ENCODE data around the gene OR2A1.
"Not testable (repeated sequence)": the region's sequence is repeated elsewhere in the genome, so short reads cannot be mapped to it uniquely, and the experiment has no call there.

The OR2A1 gene

GRCh38 chr7:144321677-144322206 is 9.5 kb downstream of the OR2A1 start:
- not testable (repeated sequence) for FAIRE-seq; DNase-seq (ENCODE audit: insufficient read length, low spot score)

- not testable (repeated sequence) for FAIRE-seq; DNase-seq (ENCODE audit: insufficient read length, low spot score)
Observed at GRCh38 chr7:144323359-144323758, 11.1 kb downstream of the OR2A1 start.

- not testable (repeated sequence) for DNase-seq (ENCODE audit: insufficient read length, low spot score); FAIRE-seq
Observed at GRCh38 chr7:144325868-144326267, 13.6 kb downstream of the OR2A1 start.

DNA sequence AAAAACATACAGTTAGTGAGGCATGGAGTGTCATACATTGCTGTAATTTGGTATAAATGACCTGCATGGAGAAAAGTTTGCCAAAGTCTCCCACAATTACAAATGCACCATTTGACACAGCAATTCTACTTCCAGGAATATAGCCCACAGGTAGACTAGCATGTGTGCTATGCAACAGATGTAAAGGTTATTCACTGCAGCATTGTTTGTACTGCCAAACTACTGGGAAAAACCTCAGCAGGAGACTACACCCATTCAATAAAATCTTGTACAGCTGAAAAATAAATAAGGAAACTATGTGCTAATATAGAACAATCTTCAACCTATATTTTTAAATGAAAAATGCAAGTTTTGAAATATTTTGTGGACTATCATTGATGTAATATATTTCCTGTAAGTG is 17.8 kb downstream of the OR2A1 start:
- not testable (repeated sequence) for DNase-seq (ENCODE audit: insufficient read length, low spot score); FAIRE-seq

DNA sequence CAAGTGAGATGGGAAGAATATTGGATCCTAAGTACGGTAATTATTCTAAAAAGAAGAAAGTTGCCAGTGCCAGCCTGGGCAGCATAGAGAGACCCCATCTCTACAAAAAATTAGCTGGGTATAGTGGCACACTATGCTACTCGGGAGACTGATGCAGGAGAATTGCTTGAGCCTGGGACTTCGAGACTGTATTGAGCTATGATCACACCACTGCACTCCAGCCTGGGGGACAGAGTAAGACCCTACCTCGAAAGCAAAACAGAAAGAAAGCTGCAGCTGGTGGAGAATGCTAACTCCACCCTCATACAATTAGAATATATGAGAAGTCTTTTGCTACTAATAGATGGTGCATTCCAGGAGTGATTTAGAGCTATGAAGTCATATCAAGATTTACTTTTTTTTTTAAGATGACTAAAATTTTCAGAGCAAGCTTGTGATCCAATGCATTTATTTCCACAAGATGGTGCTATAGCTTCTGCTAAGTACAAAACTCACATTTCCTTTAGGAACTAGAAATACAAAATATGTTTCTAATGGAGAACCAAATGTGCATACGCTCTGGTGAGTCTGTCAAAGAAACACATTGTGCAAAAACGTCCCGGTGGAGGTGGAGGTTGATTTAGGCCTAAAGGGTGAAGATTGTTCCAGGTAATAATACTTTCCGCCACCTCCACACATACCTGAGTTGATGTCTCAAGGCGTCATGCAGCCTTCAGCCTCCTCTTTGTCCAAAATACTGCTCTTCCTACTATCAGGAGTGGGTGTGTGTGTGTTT is 19.2 kb downstream of the OR2A1 start:
- not testable (repeated sequence) for FAIRE-seq; DNase-seq (ENCODE audit: insufficient read length, low spot score)

DNA sequence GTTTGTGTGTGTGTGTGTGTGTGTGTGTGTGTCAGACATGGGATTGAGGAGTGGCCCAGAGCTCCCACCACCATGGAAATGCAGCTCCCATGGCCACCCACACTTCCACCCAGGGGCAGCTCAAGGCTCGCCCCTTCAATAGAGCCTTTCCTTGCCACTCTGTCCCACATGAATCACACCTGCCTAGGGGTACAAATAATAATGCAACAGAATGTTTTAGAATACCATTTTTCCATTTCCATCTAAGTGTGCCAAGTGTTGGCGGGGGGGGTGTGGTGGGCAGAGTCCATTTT is 19.7 kb downstream of the OR2A1 start:
- DNase-seq (ENCODE audit: insufficient read length, low spot score); FAIRE-seq: not testable (repeated sequence)

DNA sequence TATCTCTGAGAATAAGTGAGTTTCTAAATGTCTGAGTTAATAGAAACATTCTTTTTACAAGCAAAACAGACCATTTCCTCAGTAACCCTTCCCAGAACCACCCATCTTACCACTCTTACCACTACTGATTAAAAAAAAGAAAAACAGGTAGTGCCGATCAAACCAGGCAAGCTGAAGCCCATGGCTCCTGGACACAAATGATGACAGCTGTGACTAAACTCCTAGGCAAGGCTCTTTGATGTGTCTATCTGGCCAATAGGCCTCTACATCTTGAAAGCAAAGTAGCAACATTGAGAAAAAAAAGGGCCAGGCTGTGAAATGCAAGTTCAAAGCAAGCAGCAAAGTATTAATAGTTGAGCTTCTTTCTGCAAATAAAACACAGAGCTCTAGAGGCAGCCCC is 36.4 kb downstream of the OR2A1 start:
- FAIRE-seq; DNase-seq (ENCODE audit: insufficient read length, low spot score): not testable (repeated sequence)

- not testable (repeated sequence) for FAIRE-seq; DNase-seq (ENCODE audit: insufficient read length, low spot score)
Observed at GRCh38 chr7:144351667-144352066, 39.4 kb downstream of the OR2A1 start.

DNA sequence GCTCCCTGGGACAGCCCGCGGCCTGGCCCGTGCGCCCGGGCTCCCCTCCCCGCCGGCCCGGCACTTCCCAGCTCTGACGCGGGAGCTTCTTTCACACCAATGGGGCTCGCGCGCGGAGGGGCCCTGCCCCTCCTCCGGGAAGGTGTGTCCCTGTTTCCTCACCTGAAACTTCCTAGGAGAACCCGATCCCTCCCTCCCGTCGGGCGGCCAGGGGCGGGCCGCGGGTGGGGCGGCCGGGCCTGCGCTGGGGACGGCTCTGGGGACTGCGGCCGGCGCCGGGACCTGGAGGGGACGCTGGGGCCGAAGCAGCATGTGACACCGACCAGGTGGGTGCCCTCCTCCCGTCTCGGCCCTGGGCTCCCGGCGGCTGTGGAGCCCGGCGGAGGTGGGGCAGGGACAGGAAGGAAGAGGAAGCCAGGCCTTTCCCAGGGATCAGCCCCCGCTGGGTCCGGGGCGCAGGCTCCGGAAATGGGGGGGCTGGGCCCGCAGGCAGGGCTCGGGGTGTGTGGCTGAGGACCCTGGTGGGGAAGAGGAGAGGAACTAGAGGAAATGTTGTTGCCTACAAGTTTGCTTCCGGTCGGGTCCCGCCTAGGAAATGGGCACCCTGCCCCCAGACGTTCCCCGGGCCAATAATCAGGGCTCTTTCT is 43.1 kb downstream of the OR2A1 start, which contains the start of gene ARHGEF5:
Gene ARHGEF5, plus strand, starts transcription at position 227 of the 647 bp plus-strand sequence. CDS start 7,268 bp downstream, outside the sequence.
- not testable (repeated sequence) for DNase-seq (ENCODE audit: insufficient read length, low spot score); FAIRE-seq

DNA sequence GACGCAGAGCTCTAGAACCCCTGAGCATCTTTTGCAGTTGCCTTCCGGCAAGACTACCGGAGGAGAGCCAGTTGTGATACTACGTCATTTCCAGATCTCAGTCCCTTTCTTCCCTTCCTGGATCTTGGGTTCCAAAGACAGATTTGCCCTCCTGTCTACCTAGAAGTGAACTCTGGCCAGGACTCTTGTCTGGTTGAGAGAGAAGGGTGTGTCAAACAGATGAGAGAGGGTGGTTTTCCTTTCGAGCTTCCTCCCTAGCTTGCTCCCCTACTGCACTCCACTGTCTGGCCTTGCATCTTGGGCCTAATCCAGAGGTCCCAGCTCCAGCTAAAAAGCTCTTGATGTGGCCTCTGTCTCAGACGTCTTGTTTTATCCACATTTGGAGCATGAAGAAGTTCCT is 44.0 kb downstream of the OR2A1 start:
- FAIRE-seq; DNase-seq (ENCODE audit: insufficient read length, low spot score): not testable (repeated sequence)

GRCh38 chr7:144356860-144357259 is 44.6 kb downstream of the OR2A1 start:
- FAIRE-seq; DNase-seq (ENCODE audit: insufficient read length, low spot score): not testable (repeated sequence)

GRCh38 chr7:144362061-144362460 is 49.8 kb downstream of the OR2A1 start:
- not testable (repeated sequence) for FAIRE-seq; DNase-seq (ENCODE audit: insufficient read length, low spot score)

GRCh38 chr7:144365523-144365922 is 53.3 kb downstream of the OR2A1 start:
- DNase-seq (ENCODE audit: insufficient read length, low spot score); FAIRE-seq: not testable (repeated sequence)

DNA sequence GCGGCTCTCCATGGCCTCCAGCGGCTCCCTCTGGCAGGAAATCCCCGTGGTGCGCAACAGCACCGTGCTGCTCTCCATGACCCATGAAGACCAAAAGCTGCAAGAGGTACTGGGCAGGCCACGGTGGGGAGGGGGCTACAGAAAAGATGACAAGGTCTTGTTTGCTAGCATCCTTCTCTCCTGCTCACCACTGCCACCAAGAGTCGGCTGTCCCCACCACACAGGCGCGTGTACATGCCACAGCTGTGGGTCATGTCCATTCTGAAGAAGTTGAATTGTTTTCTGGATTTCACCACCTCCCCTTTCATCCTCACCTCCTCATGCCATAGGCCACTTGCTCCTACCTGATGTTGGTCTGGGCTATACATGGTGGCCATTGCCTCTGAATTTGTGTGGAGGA is 55.0 kb downstream of the OR2A1 start:
- not testable (repeated sequence) for DNase-seq (ENCODE audit: insufficient read length, low spot score); FAIRE-seq

DNA sequence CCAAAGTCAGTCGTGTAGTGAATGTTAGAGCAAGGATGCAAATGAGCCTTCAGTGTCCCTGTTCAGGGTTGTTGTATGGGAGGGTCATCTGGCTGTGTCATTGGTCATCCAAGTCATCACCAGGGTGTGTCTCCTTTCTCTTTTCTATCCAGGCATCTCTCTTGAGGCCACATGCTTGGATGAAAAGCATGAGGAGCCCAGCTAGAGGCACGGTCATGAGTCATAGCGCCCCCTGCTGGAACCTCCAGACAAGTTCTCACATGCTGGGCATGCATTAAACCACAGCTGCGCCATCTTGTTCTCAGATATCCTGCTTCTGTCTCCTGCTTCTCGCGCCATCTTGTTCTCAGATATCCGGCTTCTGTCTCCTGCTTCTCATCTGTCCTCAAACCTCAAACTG is 57.0 kb downstream of the OR2A1 start:
- not testable (repeated sequence) for DNase-seq (ENCODE audit: insufficient read length, low spot score); FAIRE-seq
